GM12892 (cell line): ENCODE measurements around the gene ENO4.

Source experiments
- POLR2A ChIP-seq: IDR thresholded peaks from 2 replicates; pipeline ENCODE4 v1.6.1; 2011; ENCODE audit warnings: low read depth, low read length, control low read depth
- POLR2AphosphoS5 ChIP-seq: IDR thresholded peaks from 2 replicates; pipeline ENCODE4 v1.6.1; 2011; ENCODE audit warnings: low read depth, low read length, control low read depth
- TAF1 ChIP-seq: IDR thresholded peaks from 2 replicates; pipeline ENCODE4 v1.6.1; 2011; ENCODE audit warnings: low read depth, mild to moderate bottlenecking, control low read depth, low read length, borderline replicate concordance

- TF ChIP-seq POLR2A (no peak), TAF1 (no peak), POLR2AphosphoS5 (no peak)
Measured at GRCh38 chr10:116925056-116925455, 75.8 kb downstream of the ENO4 start.
